ENCODE results near the gene IRF5. TPM values are rescaled to one million over a fixed set of nuclear protein-coding genes. Genes with fewer than 3 reads are reported as not detected.

The IRF5 gene
- total and polyA plus RNA-seq, 10 of the 15 experiments (the other 5 are each of a cell fraction or from before 2014, with no cell fraction given), result 5.4 to 90.3 (median 61.7) TPM

GRCh38 chr7:128933180-128933891 is 4.4 kb upstream of the IRF5 start (continued):
- TF ChIP-seq MAX (IDR thresholded peaks at IDR 0.05; ENCODE audit: low read depth, low read length) (peak; percentile 94), ETV6 (conservative IDR thresholded peaks at IDR 0.05 in 1 of 2, IDR thresholded peaks at IDR 0.05 in 1 of 2; ENCODE audit: borderline replicate concordance in 1 of 2, low read depth in 1 of 2) (peak in 1 of 2 experiments; percentile 52; a peak in 2 of 4 replicates), SPI1 (IDR thresholded peaks at IDR 0.05; ENCODE audit: borderline replicate concordance, insufficient read depth, low read depth, low read length) (peak; percentile 86), YY1 (IDR thresholded peaks at IDR 0.05; ENCODE audit: low read depth, low read length) (peak; percentile 18; the same call in 1 of the 2 replicates), BHLHE40 (IDR thresholded peaks at IDR 0.05; ENCODE audit: borderline replicate concordance in 1 of 2, low read depth in 2 of 2, low read length in 1 of 2) (peak; percentile 67 to 73), NR2C2 (IDR thresholded peaks at IDR 0.05; ENCODE audit: borderline replicate concordance, control insufficient read depth, insufficient read length, low read depth) (no peak), ZNF687 (IDR thresholded peaks at IDR 0.05) (peak; percentile 92), NR2C1 (IDR thresholded peaks at IDR 0.05) (no peak), NFIC (IDR thresholded peaks at IDR 0.05; ENCODE audit: low read depth, low read length) (no peak), RAD51 (IDR thresholded peaks at IDR 0.05) (peak; percentile 92), POU2F2 (IDR thresholded peaks at IDR 0.05; ENCODE audit: borderline replicate concordance, low read depth, low read length) (peak; percentile 22; the same call in 1 of the 3 replicates), ZBED1 (IDR thresholded peaks at IDR 0.05; ENCODE audit: borderline replicate concordance) (no peak), CBX5 (IDR thresholded peaks at IDR 0.05; ENCODE audit: low read depth) (no peak)
- TF ChIP-seq, protein P1, sequence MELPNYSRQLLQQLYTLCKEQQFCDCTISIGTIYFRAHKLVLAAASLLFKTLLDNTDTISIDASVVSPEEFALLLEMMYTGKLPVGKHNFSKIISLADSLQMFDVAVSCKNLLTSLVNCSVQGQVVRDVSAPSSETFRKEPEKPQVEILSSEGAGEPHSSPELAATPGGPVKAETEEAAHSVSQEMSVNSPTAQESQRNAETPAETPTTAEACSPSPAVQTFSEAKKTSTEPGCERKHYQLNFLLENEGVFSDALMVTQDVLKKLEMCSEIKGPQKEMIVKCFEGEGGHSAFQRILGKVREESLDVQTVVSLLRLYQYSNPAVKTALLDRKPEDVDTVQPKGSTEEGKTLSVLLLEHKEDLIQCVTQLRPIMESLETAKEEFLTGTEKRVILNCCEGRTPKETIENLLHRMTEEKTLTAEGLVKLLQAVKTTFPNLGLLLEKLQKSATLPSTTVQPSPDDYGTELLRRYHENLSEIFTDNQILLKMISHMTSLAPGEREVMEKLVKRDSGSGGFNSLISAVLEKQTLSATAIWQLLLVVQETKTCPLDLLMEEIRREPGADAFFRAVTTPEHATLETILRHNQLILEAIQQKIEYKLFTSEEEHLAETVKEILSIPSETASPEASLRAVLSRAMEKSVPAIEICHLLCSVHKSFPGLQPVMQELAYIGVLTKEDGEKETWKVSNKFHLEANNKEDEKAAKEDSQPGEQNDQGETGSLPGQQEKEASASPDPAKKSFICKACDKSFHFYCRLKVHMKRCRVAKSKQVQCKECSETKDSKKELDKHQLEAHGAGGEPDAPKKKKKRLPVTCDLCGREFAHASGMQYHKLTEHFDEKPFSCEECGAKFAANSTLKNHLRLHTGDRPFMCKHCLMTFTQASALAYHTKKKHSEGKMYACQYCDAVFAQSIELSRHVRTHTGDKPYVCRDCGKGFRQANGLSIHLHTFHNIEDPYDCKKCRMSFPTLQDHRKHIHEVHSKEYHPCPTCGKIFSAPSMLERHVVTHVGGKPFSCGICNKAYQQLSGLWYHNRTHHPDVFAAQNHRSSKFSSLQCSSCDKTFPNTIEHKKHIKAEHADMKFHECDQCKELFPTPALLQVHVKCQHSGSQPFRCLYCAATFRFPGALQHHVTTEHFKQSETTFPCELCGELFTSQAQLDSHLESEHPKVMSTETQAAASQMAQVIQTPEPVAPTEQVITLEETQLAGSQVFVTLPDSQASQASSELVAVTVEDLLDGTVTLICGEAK (IDR thresholded peaks at IDR 0.05; ENCODE audit: borderline replicate concordance), result peak; percentile 63; the same call in 1 of the 2 replicates
- TF ChIP-seq, protein P2, sequence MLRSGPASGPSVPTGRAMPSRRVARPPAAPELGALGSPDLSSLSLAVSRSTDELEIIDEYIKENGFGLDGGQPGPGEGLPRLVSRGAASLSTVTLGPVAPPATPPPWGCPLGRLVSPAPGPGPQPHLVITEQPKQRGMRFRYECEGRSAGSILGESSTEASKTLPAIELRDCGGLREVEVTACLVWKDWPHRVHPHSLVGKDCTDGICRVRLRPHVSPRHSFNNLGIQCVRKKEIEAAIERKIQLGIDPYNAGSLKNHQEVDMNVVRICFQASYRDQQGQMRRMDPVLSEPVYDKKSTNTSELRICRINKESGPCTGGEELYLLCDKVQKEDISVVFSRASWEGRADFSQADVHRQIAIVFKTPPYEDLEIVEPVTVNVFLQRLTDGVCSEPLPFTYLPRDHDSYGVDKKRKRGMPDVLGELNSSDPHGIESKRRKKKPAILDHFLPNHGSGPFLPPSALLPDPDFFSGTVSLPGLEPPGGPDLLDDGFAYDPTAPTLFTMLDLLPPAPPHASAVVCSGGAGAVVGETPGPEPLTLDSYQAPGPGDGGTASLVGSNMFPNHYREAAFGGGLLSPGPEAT (IDR thresholded peaks at IDR 0.05; ENCODE audit: low read depth), result peak; percentile 56; the same call in 1 of the 2 replicates
- TF ChIP-seq, protein P3, sequence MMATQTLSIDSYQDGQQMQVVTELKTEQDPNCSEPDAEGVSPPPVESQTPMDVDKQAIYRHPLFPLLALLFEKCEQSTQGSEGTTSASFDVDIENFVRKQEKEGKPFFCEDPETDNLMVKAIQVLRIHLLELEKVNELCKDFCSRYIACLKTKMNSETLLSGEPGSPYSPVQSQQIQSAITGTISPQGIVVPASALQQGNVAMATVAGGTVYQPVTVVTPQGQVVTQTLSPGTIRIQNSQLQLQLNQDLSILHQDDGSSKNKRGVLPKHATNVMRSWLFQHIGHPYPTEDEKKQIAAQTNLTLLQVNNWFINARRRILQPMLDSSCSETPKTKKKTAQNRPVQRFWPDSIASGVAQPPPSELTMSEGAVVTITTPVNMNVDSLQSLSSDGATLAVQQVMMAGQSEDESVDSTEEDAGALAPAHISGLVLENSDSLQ (IDR thresholded peaks at IDR 0.05), result peak; percentile 30; the same call in 1 of the 2 replicates
